ENCODE measurements around the gene COL8A1. TPM values are rescaled to one million over a fixed set of nuclear protein-coding genes. Genes with fewer than 3 reads are reported as not detected.

COL8A1 gene
- total RNA-seq, 1 donor: 324 TPM

DNA sequence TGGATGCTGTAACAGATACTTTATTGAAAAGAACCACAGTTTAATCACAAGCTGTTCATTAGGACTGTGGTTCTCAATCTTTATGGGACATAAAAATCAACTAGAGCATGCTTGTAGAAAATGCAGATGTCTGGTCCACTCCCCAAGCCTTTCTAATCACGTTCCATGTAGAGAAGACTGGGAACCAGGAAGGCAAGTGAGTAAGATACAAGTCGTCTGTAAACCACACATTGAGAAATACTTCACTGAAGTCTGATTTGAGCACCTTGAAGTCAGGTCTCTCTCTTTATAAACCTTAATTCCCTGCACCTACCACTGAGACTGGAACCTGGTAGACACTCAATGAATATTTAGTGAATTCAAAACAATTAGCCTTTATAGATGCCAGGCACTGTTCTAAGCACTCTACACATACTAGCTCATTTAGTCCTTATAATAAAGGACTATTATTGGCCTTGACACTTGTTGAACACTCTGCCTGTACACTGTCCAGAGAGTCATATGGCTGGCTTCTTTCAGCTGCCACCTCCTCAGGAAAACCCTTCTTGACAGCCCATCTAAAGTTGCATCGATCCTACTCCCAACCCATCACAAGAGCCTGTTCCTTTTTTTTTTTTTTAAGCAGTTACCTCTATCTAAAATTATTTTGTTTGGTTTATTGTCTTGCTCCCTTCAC lies 120.2 kb downstream of the COL8A1 start:
- H3K4me3 ChIP-seq (ENCODE audit: low read depth, low read length): no peak overlapping the region
- no peak for DNase-seq (ENCODE audit: low read depth)
- TF ChIP-seq, protein P1, sequence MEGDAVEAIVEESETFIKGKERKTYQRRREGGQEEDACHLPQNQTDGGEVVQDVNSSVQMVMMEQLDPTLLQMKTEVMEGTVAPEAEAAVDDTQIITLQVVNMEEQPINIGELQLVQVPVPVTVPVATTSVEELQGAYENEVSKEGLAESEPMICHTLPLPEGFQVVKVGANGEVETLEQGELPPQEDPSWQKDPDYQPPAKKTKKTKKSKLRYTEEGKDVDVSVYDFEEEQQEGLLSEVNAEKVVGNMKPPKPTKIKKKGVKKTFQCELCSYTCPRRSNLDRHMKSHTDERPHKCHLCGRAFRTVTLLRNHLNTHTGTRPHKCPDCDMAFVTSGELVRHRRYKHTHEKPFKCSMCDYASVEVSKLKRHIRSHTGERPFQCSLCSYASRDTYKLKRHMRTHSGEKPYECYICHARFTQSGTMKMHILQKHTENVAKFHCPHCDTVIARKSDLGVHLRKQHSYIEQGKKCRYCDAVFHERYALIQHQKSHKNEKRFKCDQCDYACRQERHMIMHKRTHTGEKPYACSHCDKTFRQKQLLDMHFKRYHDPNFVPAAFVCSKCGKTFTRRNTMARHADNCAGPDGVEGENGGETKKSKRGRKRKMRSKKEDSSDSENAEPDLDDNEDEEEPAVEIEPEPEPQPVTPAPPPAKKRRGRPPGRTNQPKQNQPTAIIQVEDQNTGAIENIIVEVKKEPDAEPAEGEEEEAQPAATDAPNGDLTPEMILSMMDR (IDR thresholded peaks at IDR 0.05; ENCODE audit: insufficient read depth, low read depth, low read length): no peak

DNA sequence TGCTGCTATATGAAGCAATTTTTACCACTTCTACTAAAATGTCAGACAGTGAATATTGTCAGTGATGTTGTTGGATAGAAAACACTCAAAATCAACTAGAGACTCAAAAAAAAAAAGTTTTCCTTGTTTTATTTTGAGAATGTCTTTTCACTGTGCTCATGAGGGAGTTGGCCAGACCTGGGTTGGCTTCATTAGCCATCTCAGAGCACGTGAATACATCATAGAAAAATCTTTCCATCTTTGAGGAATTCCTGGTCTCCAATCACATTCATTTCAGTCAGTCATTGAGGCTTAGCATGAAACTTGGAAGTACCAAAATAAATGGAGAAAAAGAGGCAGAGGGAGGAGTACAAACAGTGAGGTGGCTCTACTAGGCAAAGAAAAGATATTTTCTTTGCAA lies 121.6 kb downstream of the COL8A1 start:
- DNase-seq (ENCODE audit: low read depth): no peak
- TF ChIP-seq, protein P1 (IDR thresholded peaks at IDR 0.05; ENCODE audit: insufficient read depth, low read depth, low read length): no peak
- H3K4me3 ChIP-seq (ENCODE audit: low read depth, low read length): no peak overlapping the region

DNA sequence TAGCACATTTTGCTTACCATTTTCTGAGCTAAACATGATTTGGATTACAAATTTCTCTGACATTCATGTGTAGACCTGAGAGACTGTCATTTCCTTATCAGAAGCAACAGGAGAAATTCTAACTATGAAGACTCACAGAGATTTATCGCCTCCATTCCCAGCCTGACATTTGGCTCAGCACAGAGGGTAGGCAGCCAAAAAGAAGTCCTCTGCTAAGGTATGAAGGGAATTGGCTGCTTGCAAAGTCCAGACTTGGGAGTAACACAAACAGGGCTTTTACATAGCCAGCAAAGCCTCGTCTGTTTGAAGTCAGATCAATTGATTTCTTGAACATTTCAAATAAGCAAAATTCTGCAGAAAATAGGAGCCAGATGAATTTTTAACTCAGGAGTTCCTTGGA lies 122.2 kb downstream of the COL8A1 start:
- DNase-seq (ENCODE audit: low read depth): no peak
- TF ChIP-seq, protein P1 (IDR thresholded peaks at IDR 0.05; ENCODE audit: insufficient read depth, low read depth, low read length): no peak
- no peak overlapping the region for H3K4me3 ChIP-seq (ENCODE audit: low read depth, low read length)

DNA sequence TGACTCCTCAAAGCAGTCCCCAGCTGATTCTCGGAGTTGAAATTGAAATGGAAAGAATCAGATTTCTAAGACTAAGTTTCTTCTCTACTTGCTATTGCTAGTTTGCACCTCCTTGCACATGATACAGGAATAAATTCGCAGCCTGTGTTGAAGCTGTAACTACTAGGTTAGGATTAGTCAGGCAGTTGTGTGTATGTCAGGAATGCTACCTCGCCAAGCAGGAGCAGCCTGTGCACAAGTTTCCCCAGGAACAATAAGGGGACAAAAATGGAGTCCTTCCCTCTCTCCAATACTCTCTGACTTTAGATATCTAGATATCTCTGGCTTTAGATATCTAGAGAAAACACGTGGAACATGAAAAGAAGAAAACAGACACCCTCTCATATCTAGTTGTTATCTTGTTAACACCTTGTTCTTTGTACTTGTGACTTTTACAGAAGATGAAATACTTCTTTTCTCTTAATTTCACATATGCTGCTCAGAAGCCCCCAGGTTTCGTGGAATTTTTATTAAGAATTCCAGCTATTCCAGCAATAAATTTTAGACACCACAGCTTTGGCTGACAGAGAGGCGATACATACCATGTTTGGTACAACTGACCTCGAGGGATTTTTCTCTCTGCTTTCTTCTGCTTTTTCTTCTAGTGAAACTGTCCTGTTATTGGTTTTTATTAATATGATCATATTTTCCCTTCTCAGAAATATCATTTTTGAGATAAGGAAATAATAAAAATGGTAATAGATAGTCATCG lies 123.2 kb downstream of the COL8A1 start:
- TF ChIP-seq, protein P1 (IDR thresholded peaks at IDR 0.05; ENCODE audit: insufficient read depth, low read depth, low read length): no peak
- DNase-seq (ENCODE audit: low read depth): no peak

DNA sequence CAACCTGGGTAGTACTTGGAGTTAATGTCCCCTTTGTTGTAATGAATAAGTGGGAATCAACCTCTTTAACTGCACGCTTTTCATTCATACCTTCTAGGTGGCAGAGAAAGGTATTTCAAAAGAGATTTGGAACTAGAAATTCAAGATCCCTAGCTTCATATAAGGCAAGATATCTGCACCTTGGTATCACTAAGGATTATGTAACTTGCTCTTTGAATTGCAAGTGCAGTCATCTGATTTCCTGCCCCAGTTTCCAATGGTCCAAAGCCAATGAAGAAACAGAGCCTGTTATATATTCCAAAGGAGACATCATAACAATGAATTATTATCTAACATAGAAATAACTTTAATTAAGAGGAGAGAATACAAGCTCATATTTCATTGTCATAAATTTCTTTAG lies 124.5 kb downstream of the COL8A1 start:
- no peak overlapping the region for H3K4me3 ChIP-seq (ENCODE audit: low read depth, low read length)
- TF ChIP-seq, protein P1 (IDR thresholded peaks at IDR 0.05; ENCODE audit: insufficient read depth, low read depth, low read length): no peak
- no peak for DNase-seq (ENCODE audit: low read depth)

More for the DNA sequence above, 123.2 kb downstream of the COL8A1 start:
- H3K4me3 ChIP-seq (ENCODE audit: low read depth, low read length): no peak overlapping the region

DNA sequence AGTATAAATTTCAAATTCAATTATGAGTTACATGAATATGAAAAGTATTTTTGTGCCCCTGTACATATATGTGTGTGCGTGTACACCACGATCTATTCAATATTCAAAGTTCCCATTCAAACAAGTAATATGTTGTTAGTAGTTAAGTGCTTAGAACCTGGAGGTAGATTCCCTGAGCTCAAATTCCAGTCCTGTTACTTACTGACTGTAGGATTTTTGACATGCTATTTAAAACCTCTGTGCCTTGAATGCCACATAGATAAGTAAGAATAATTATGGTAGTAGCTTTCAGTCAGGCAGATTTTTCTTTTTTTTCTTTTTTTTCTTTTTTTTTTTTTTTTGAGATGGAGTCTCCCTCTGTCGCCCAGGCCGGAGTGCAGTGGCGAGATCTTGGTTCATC lies 126.0 kb downstream of the COL8A1 start:
- DNase-seq (ENCODE audit: low read depth): no peak
- TF ChIP-seq, protein P1 (IDR thresholded peaks at IDR 0.05; ENCODE audit: insufficient read depth, low read depth, low read length): no peak

More for the DNA sequence above, 126.0 kb downstream of the COL8A1 start:
- H3K4me3 ChIP-seq (ENCODE audit: low read depth, low read length): no peak overlapping the region
